ENCODE data around the gene LTC4S. TPM values are rescaled to one million over a fixed set of nuclear protein-coding genes. Genes with fewer than 3 reads are reported as not detected.

The LTC4S gene
- total and polyA plus RNA-seq, 9 of the 15 experiments (the other 6 are each of a cell fraction or from before 2014, with no cell fraction given), result 0.17 to 0.77 (median 0.75) TPM; not detected in 6

DNA sequence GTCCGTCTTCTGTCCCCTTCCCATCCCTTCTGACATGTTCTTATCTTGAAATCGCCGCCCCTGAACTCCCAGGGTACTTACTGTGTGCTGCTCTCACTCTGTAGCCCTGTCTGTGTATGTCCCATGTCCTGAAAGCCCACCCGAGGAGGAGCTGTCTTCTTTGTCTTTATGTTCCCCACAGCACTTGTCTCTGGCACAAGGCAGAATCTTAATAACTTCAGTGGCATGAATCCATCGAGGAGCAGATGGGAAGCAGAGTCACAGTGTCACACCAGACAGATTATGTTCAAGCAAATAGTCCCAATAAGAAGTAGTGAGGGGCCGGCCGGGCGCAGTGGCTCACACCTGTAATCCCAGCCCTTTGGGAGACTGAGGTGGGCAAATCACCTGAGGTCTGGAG lies 29.7 kb upstream of the LTC4S start:
- Histone ChIP-seq H3K4me1 (replicated peaks in 1 of 2; ENCODE audit: control insufficient read depth in 2 of 2, insufficient read depth in 2 of 2, low read length in 2 of 2) (peaks cover 30 to 52% of the 10 kb centered on the region in 2 experiments), H3K27me3 (ENCODE audit: control insufficient read depth in 2 of 2, insufficient read depth in 2 of 2, low read length in 2 of 2) (no peaks in the 10 kb centered on the region), H3K27ac (ENCODE audit: extremely low read depth, low read depth, low read length) (no peak overlapping the region), H3K9ac (ENCODE audit: insufficient read depth in 1 of 2, low read depth in 2 of 2, low read length in 2 of 2) (no peak overlapping the region; a peak in 1 of 4 replicates), H3K4me2 (ENCODE audit: insufficient read depth, low read length) (no peak overlapping the region), H3K36me3 (ENCODE audit: control insufficient read depth, insufficient read depth, low read length) (peaks cover 47% of the 10 kb centered on the region), H3K9me1 (ENCODE audit: control insufficient read depth, insufficient read depth, low read length) (peaks cover 20% of the 10 kb centered on the region), H4K20me1 (replicated peaks; ENCODE audit: control insufficient read depth, insufficient read depth, low read length) (peaks cover 49% of the 10 kb centered on the region), H2AFZ (ENCODE audit: low read depth, low read length) (no peak overlapping the region), H3K79me2 (ENCODE audit: control insufficient read depth, insufficient read depth, low read length) (peaks cover 83% of the 10 kb centered on the region), H3K9me3 (replicated peaks; ENCODE audit: control insufficient read depth, insufficient read depth, low read depth, low read length) (no peaks in the 10 kb centered on the region), H3K4me3 (no peak overlapping the region)
- FAIRE-seq (no peak), DNase-seq (ENCODE audit: extremely low read depth in 1 of 4, low spot score in 3 of 4) (no peak), ATAC-seq (no peak)
- WGBS (ENCODE audit: insufficient coverage, low coverage, missing lambda C conversion rate), result 57% methylated on average over 5 of the region's 8 CpGs
- in situ Hi-C loops (cut with MboI) (no loop called here), intact Hi-C loops (cut with micrococcal nuclease) (loop anchor here (5.0 kb wide), 1 partner anchor 328 kb away; no protein-coding TSS in a partner anchor)
- no TSS peak for BruUV-seq (replicated peaks)
- TF ChIP-seq TGIF2 (CRISPR knock-in tag; IDR thresholded peaks at IDR 0.05) (no peak), LEF1 (IDR thresholded peaks at IDR 0.05) (no peak), COPS2 (conservative IDR thresholded peaks at IDR 0.05) (no peak), ZNF311 (CRISPR knock-in tag; IDR thresholded peaks at IDR 0.05) (no peak), GMEB1 (CRISPR knock-in tag; IDR thresholded peaks at IDR 0.05) (no peak), ETS2 (tag; IDR thresholded peaks at IDR 0.05; ENCODE audit: borderline replicate concordance, poor library complexity, severe bottlenecking) (no peak), PHF21A (IDR thresholded peaks at IDR 0.05; ENCODE audit: borderline replicate concordance, low read depth) (no peak), MEF2A (IDR thresholded peaks at IDR 0.05; ENCODE audit: control insufficient read depth, low read depth, low read length) (no peak), ESRRB (CRISPR knock-in tag; IDR thresholded peaks at IDR 0.05; ENCODE audit: borderline replicate concordance) (no peak), TFAM (CRISPR knock-in tag; conservative IDR thresholded peaks at IDR 0.05) (no peak), CGGBP1 (CRISPR knock-in tag; IDR thresholded peaks at IDR 0.05) (no peak), TARDBP (IDR thresholded peaks at IDR 0.05) (no peak), SAP30 (IDR thresholded peaks at IDR 0.05; ENCODE audit: borderline replicate concordance, insufficient read depth, low read depth, low read length, poor library complexity, severe bottlenecking) (no peak), SOX6 (IDR thresholded peaks at IDR 0.05) (no peak), MAFF (IDR thresholded peaks at IDR 0.05; ENCODE audit: low read length) (no peak), ZNF444 (CRISPR knock-in tag; IDR thresholded peaks at IDR 0.05) (no peak), HLTF (IDR thresholded peaks at IDR 0.05) (no peak), ZNF780A (CRISPR knock-in tag; IDR thresholded peaks at IDR 0.05) (no peak)
- TF ChIP-seq, protein P1, sequence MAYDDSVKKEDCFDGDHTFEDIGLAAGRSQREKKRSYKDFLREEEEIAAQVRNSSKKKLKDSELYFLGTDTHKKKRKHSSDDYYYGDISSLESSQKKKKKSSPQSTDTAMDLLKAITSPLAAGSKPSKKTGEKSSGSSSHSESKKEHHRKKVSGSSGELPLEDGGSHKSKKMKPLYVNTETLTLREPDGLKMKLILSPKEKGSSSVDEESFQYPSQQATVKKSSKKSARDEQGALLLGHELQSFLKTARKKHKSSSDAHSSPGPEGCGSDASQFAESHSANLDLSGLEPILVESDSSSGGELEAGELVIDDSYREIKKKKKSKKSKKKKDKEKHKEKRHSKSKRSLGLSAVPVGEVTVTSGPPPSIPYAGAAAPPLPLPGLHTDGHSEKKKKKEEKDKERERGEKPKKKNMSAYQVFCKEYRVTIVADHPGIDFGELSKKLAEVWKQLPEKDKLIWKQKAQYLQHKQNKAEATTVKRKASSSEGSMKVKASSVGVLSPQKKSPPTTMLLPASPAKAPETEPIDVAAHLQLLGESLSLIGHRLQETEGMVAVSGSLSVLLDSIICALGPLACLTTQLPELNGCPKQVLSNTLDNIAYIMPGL (CRISPR knock-in tag; IDR thresholded peaks at IDR 0.05), result no peak
- CTCF ChIA-PET (ENCODE audit: low intra/inter-chr PET ratio), result no interaction called here
- POLR2A ChIA-PET, result interaction anchor here (1.0 kb wide), 2 partner anchors 30 to 69 kb away, joined by 3 read pairs; partner anchors contain the start of gene LTC4S

Measured in K562 (cell line).